ENCODE results near the gene METTL27.

GRCh38 chr7:73831834-73832651 is 10.3 kb downstream of the METTL27 start:
- TF ChIP-seq, protein P1, sequence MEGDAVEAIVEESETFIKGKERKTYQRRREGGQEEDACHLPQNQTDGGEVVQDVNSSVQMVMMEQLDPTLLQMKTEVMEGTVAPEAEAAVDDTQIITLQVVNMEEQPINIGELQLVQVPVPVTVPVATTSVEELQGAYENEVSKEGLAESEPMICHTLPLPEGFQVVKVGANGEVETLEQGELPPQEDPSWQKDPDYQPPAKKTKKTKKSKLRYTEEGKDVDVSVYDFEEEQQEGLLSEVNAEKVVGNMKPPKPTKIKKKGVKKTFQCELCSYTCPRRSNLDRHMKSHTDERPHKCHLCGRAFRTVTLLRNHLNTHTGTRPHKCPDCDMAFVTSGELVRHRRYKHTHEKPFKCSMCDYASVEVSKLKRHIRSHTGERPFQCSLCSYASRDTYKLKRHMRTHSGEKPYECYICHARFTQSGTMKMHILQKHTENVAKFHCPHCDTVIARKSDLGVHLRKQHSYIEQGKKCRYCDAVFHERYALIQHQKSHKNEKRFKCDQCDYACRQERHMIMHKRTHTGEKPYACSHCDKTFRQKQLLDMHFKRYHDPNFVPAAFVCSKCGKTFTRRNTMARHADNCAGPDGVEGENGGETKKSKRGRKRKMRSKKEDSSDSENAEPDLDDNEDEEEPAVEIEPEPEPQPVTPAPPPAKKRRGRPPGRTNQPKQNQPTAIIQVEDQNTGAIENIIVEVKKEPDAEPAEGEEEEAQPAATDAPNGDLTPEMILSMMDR (IDR thresholded peaks at IDR 0.05), result no peak
- TF ChIP-seq POLR2A (IDR thresholded peaks at IDR 0.05), result peak in 3 of 4 donors; percentile 34 to 50 (median 35)

Measured in esophagus squamous epithelium (tissue), 4 donors.